ENCODE results near the gene CELA1. TPM values are rescaled to one million over a fixed set of nuclear protein-coding genes. Genes with fewer than 3 reads are reported as not detected.

CELA1 gene
- total RNA-seq, 2 experiments from 2014 or later: not detected

DNA sequence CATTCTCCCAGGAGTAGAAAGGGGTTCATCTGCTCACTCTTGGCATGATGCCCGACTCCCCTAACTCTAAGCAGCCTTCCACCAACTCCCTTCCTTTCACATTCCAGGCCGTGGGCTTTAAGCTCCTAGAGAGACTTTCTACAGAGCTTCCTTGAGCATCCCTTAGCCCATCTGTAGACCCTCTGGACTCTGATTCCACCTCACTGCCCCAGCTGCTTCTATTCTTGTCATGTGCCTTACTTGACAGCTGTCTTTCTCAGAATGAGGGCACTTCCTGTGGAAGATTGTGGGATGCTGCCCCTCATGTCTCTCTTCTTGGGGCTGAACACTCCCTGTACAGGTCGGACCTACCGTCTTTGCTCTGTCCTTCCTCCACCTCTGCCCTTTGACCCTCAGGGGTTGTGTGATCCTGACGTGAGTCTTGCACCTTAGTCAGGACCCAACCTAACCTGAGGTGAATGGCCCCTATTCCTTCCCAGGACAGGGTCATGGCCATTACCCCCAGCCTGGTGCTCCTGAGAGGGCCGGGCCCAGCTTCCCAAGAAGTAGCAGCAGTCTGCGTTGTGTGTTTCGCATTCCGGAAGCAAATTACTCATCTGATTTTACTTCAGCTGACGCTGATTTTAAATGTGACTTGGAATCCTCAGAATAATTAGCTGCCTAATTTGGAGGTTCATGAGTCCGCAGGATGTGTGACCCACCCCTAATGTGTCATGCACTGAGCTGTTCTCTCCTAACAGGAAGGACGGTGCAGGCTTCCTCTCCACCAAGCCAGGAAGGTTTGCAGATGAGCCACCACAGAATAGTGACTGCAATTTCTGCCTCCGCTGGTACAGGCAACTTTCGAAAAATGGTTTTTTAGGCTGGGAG lies 47.4 kb upstream of the CELA1 start:
- H3K36me3 ChIP-seq (ENCODE audit: insufficient read depth, low read length): no peaks in the 10 kb centered on the region
- peaks cover 4% of the 10 kb centered on the region for H3K4me1 ChIP-seq (ENCODE audit: insufficient read depth, low read length, poor library complexity, severe bottlenecking)
- no peaks in the 10 kb centered on the region for H4K20me1 ChIP-seq (ENCODE audit: insufficient read depth, low read length)
- no peaks in the 10 kb centered on the region for H3K9me3 ChIP-seq (ENCODE audit: low read length)
- intact Hi-C loops (cut with micrococcal nuclease; ENCODE audit: unreplicated experiment): no loop called here
- H3K27ac ChIP-seq (ENCODE audit: low read depth, low read length, poor library complexity, severe bottlenecking): no peak overlapping the region
- no peaks in the 10 kb centered on the region for H3K9me2 ChIP-seq (ENCODE audit: insufficient read depth, low read length)
- no peak overlapping the region for H2AFZ ChIP-seq (ENCODE audit: low read length)
- no peak for DNase-seq (ENCODE audit: low spot score)
- CTCF ChIA-PET (ENCODE audit: unreplicated experiment): no interaction called here
- no TSS peak for BruUV-seq (replicated peaks)
- no peaks in the 10 kb centered on the region for H3K79me2 ChIP-seq (ENCODE audit: insufficient read depth, low read depth, low read length)
- TF ChIP-seq, protein P1, sequence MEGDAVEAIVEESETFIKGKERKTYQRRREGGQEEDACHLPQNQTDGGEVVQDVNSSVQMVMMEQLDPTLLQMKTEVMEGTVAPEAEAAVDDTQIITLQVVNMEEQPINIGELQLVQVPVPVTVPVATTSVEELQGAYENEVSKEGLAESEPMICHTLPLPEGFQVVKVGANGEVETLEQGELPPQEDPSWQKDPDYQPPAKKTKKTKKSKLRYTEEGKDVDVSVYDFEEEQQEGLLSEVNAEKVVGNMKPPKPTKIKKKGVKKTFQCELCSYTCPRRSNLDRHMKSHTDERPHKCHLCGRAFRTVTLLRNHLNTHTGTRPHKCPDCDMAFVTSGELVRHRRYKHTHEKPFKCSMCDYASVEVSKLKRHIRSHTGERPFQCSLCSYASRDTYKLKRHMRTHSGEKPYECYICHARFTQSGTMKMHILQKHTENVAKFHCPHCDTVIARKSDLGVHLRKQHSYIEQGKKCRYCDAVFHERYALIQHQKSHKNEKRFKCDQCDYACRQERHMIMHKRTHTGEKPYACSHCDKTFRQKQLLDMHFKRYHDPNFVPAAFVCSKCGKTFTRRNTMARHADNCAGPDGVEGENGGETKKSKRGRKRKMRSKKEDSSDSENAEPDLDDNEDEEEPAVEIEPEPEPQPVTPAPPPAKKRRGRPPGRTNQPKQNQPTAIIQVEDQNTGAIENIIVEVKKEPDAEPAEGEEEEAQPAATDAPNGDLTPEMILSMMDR (conservative IDR thresholded peaks at IDR 0.05; ENCODE audit: low read length): no peak
- no peak for TF ChIP-seq EZH2phosphoT487 (IDR thresholded peaks at IDR 0.05; ENCODE audit: borderline replicate concordance, low read depth, low read length)
- POLR2A ChIA-PET: no interaction called here
- H3K4me2 ChIP-seq (ENCODE audit: low read length): no peak overlapping the region
- no peak overlapping the region for H3K4me3 ChIP-seq (ENCODE audit: low read depth, low read length, poor library complexity, severe bottlenecking)

DNA sequence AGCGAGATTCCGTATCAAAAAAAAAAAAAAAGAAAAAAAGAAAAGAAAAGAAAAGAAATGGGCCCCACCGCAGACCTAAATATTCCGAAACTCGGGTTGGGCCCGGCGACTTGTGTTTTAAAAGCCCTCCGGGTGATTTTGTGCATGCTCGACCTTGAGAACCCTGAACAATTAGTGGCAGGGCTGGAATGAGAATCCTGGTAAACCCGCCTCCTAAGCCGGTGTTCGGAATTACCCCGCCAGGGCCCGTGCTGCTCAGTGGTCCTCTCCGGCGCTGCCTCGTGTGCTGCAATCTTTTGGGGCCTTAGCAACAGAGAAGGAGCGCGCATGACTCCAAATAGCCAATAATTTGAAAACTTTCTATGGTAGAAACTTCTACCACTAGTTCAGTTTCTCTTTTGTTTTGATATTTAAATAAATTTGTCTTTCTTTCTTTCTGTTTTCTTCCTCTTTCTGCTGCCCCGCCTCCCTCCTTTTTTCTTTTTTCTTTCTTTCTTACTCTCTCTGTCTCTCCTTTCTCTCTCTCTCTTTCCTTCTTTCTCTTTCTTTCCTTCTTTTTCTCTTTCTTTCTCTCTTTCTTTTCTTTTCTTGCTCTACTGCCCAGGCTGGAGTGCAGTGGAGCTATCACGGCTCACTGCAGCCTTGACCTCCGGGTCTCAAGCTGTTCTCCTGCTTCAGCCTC lies 46.2 kb upstream of the CELA1 start:
- POLR2A ChIA-PET: no interaction called here
- H4K20me1 ChIP-seq (ENCODE audit: insufficient read depth, low read length): no peaks in the 10 kb centered on the region
- no peak overlapping the region for H3K27ac ChIP-seq (ENCODE audit: low read depth, low read length, poor library complexity, severe bottlenecking)
- no peaks in the 10 kb centered on the region for H3K36me3 ChIP-seq (ENCODE audit: insufficient read depth, low read length)
- DNase-seq (ENCODE audit: low spot score): no peak
- no peak for TF ChIP-seq EZH2phosphoT487 (IDR thresholded peaks at IDR 0.05; ENCODE audit: borderline replicate concordance, low read depth, low read length)
- TF ChIP-seq, protein P1 (conservative IDR thresholded peaks at IDR 0.05; ENCODE audit: low read length): no peak
- H3K4me3 ChIP-seq (ENCODE audit: low read depth, low read length, poor library complexity, severe bottlenecking): no peak overlapping the region
- no peak overlapping the region for H3K4me2 ChIP-seq (ENCODE audit: low read length)
- BruUV-seq (replicated peaks): no TSS peak
- H3K9me2 ChIP-seq (ENCODE audit: insufficient read depth, low read length): no peaks in the 10 kb centered on the region
- no peaks in the 10 kb centered on the region for H3K9me3 ChIP-seq (ENCODE audit: low read length)
- peaks cover 4% of the 10 kb centered on the region for H3K4me1 ChIP-seq (ENCODE audit: insufficient read depth, low read length, poor library complexity, severe bottlenecking)
- intact Hi-C loops (cut with micrococcal nuclease; ENCODE audit: unreplicated experiment): no loop called here
- no peak overlapping the region for H2AFZ ChIP-seq (ENCODE audit: low read length)
- CTCF ChIA-PET (ENCODE audit: unreplicated experiment): no interaction called here
- no peaks in the 10 kb centered on the region for H3K79me2 ChIP-seq (ENCODE audit: insufficient read depth, low read depth, low read length)

Measured in OCI-LY7 (cell line).